Measurements from ENCODE around the gene IGFBP6.

GRCh38 chr12:53096089-53096741 lies 1.3 kb upstream of the IGFBP6 start:
- no peak for TF ChIP-seq CTCF (IDR thresholded peaks at IDR 0.05 in 4 of 5, conservative IDR thresholded peaks at IDR 0.05 in 1 of 5)
- TF ChIP-seq POLR2A (IDR thresholded peaks at IDR 0.05), result no peak

All from gastrocnemius medialis (tissue), 4 donors.